GM11168 (cell line): ENCODE measurements around the gene DND1.
"Not testable (repeated sequence)": the region's sequence is repeated elsewhere in the genome, so short reads cannot be mapped to it uniquely, and the experiment has no call there.

Experiments
- in situ Hi-C: fragments of 300-500 bp; cut with MboI; formaldehyde crosslinking; loops from one replicate; pipeline ENCODE4 v1.12.0; 2022; ENCODE audit warnings: low sequenced_read_pairs; ENCODE audit not compliant: unreplicated experiment

The DND1 gene

GRCh38 chr5:140632366-140633020 lies 40.9 kb downstream of the DND1 start:
- in situ Hi-C loops, result loop anchor here (5.0 kb wide), 1 partner anchor 65 kb away; no protein-coding TSS in a partner anchor

- in situ Hi-C loops, result loop anchor here (5.0 kb wide), 1 partner anchor 65 kb away; no protein-coding TSS in a partner anchor
These were observed 41.5 kb downstream of the DND1 start for GRCh38 chr5:140631831-140632365.

GRCh38 chr5:140631036-140631417 lies 42.3 kb downstream of the DND1 start:
- in situ Hi-C loops, result loop anchor here (5.0 kb wide), 1 partner anchor 64 kb away; no protein-coding TSS in a partner anchor

GRCh38 chr5:140630292-140631035 lies 42.9 kb downstream of the DND1 start:
- in situ Hi-C loops, result loop anchor here (5.0 kb wide), 1 partner anchor 63 kb away; no protein-coding TSS in a partner anchor

- in situ Hi-C loops, result no loop called here
These were observed 44.7 kb downstream of the DND1 start for GRCh38 chr5:140628711-140629110.

- in situ Hi-C loops, result no loop called here
These were observed 45.4 kb downstream of the DND1 start for GRCh38 chr5:140627972-140628371.

GRCh38 chr5:140624886-140625285 lies 48.5 kb downstream of the DND1 start:
- in situ Hi-C loops, result not testable (repeated sequence)

- in situ Hi-C loops, result not testable (repeated sequence)
These were observed 50.3 kb downstream of the DND1 start for GRCh38 chr5:140623061-140623460.

- in situ Hi-C loops, result no loop called here
These were observed 51.1 kb downstream of the DND1 start for GRCh38 chr5:140622301-140622700.
